ENCODE measurements around the gene SSH2.
"Not testable (repeated sequence)": the region's sequence is repeated elsewhere in the genome, so short reads cannot be mapped to it uniquely, and the experiment has no call there.

SSH2 gene

GRCh38 chr17:29663155-29663554, 266.9 kb downstream of the SSH2 start:
- Histone ChIP-seq H3K36me3 (ENCODE audit: control insufficient read depth in 2 of 2, insufficient read depth in 2 of 2, low read length in 2 of 2) (peaks cover 21 to 22% of the 10 kb centered on the region in 2 donors), H3K27me3 (ENCODE audit: control insufficient read depth in 2 of 2, insufficient read depth in 2 of 2, low read length in 2 of 2) (no peaks in the 10 kb centered on the region), H3K4me1 (ENCODE audit: control insufficient read depth in 2 of 2, insufficient read depth in 2 of 2, low read length in 2 of 2) (no peaks in the 10 kb centered on the region), H3K27ac (ENCODE audit: low read depth in 2 of 2, low read length in 2 of 2) (no peak overlapping the region), H3K9me3 (ENCODE audit: control insufficient read depth in 2 of 2, low read length in 2 of 2) (no peaks in the 10 kb centered on the region), H3K4me3 (ENCODE audit: low read length in 2 of 2) (no peak overlapping the region), H3K9ac (ENCODE audit: low read depth in 1 of 2, low read length in 2 of 2) (no peak overlapping the region)

- no peak overlapping the region for H3K9ac ChIP-seq (ENCODE audit: low read depth in 1 of 2, low read length in 2 of 2)
- H3K4me3 ChIP-seq (ENCODE audit: low read length in 2 of 2), result no peak overlapping the region
- H3K4me1 ChIP-seq (ENCODE audit: control insufficient read depth in 2 of 2, insufficient read depth in 2 of 2, low read length in 2 of 2), result no peaks in the 10 kb centered on the region
- no peaks in the 10 kb centered on the region for H3K9me3 ChIP-seq (ENCODE audit: control insufficient read depth in 2 of 2, low read length in 2 of 2)
- peaks cover 6 to 10% of the 10 kb centered on the region in 2 donors for H3K36me3 ChIP-seq (ENCODE audit: control insufficient read depth in 2 of 2, insufficient read depth in 2 of 2, low read length in 2 of 2)
- no peaks in the 10 kb centered on the region for H3K27me3 ChIP-seq (ENCODE audit: control insufficient read depth in 2 of 2, insufficient read depth in 2 of 2, low read length in 2 of 2)
- H3K27ac ChIP-seq (ENCODE audit: low read depth in 2 of 2, low read length in 2 of 2), result no peak overlapping the region
Observed at GRCh38 chr17:29661213-29661612, 268.8 kb downstream of the SSH2 start.

GRCh38 chr17:29659155-29659554, 270.9 kb downstream of the SSH2 start:
- no peaks in the 10 kb centered on the region for H3K27me3 ChIP-seq (ENCODE audit: control insufficient read depth in 2 of 2, insufficient read depth in 2 of 2, low read length in 2 of 2)
- no peaks in the 10 kb centered on the region for H3K4me1 ChIP-seq (ENCODE audit: control insufficient read depth in 2 of 2, insufficient read depth in 2 of 2, low read length in 2 of 2)
- no peak overlapping the region for H3K9ac ChIP-seq (ENCODE audit: low read depth in 1 of 2, low read length in 2 of 2)
- peaks cover 8 to 15% of the 10 kb centered on the region in 2 donors for H3K36me3 ChIP-seq (ENCODE audit: control insufficient read depth in 2 of 2, insufficient read depth in 2 of 2, low read length in 2 of 2)
- H3K4me3 ChIP-seq (ENCODE audit: low read length in 2 of 2), result no peak overlapping the region
- H3K9me3 ChIP-seq (ENCODE audit: control insufficient read depth in 2 of 2, low read length in 2 of 2), result no peaks in the 10 kb centered on the region
- H3K27ac ChIP-seq (ENCODE audit: low read depth in 2 of 2, low read length in 2 of 2), result no peak overlapping the region

- Histone ChIP-seq H3K27ac (ENCODE audit: low read depth in 2 of 2, low read length in 2 of 2) (no peak overlapping the region), H3K27me3 (ENCODE audit: control insufficient read depth in 2 of 2, insufficient read depth in 2 of 2, low read length in 2 of 2) (no peaks in the 10 kb centered on the region), H3K9me3 (ENCODE audit: control insufficient read depth in 2 of 2, low read length in 2 of 2) (no peaks in the 10 kb centered on the region), H3K9ac (ENCODE audit: low read depth in 1 of 2, low read length in 2 of 2) (no peak overlapping the region), H3K36me3 (ENCODE audit: control insufficient read depth in 2 of 2, insufficient read depth in 2 of 2, low read length in 2 of 2) (peaks cover 2 to 23% of the 10 kb centered on the region in 2 donors), H3K4me1 (ENCODE audit: control insufficient read depth in 2 of 2, insufficient read depth in 2 of 2, low read length in 2 of 2) (no peaks in the 10 kb centered on the region), H3K4me3 (ENCODE audit: low read length in 2 of 2) (no peak overlapping the region)
Observed at GRCh38 chr17:29655323-29655722, 274.7 kb downstream of the SSH2 start.

- H3K27ac ChIP-seq (ENCODE audit: low read depth in 2 of 2, low read length in 2 of 2), result no peak overlapping the region
Observed at GRCh38 chr17:29653995-29654714, 275.9 kb downstream of the SSH2 start.

GRCh38 chr17:29652976-29653375, 277.1 kb downstream of the SSH2 start:
- no peaks in the 10 kb centered on the region for H3K27me3 ChIP-seq (ENCODE audit: control insufficient read depth in 2 of 2, insufficient read depth in 2 of 2, low read length in 2 of 2)
- H3K4me3 ChIP-seq (ENCODE audit: low read length in 2 of 2), result no peak overlapping the region
- H3K36me3 ChIP-seq (ENCODE audit: control insufficient read depth in 2 of 2, insufficient read depth in 2 of 2, low read length in 2 of 2), result peaks cover 4 to 32% of the 10 kb centered on the region in 2 donors
- no peak overlapping the region for H3K27ac ChIP-seq (ENCODE audit: low read depth in 2 of 2, low read length in 2 of 2)
- H3K4me1 ChIP-seq (ENCODE audit: control insufficient read depth in 2 of 2, insufficient read depth in 2 of 2, low read length in 2 of 2), result no peaks in the 10 kb centered on the region
- H3K9ac ChIP-seq (ENCODE audit: low read depth in 1 of 2, low read length in 2 of 2), result no peak overlapping the region
- H3K9me3 ChIP-seq (ENCODE audit: control insufficient read depth in 2 of 2, low read length in 2 of 2), result no peaks in the 10 kb centered on the region

More at GRCh38 chr17:29653995-29654714, 275.9 kb downstream of the SSH2 start:
- Histone ChIP-seq H3K9ac (ENCODE audit: low read depth in 1 of 2, low read length in 2 of 2) (no peak overlapping the region), H3K9me3 (ENCODE audit: control insufficient read depth in 2 of 2, low read length in 2 of 2) (no peaks in the 10 kb centered on the region), H3K36me3 (ENCODE audit: control insufficient read depth in 2 of 2, insufficient read depth in 2 of 2, low read length in 2 of 2) (peaks cover 2 to 30% of the 10 kb centered on the region in 2 donors), H3K4me1 (ENCODE audit: control insufficient read depth in 2 of 2, insufficient read depth in 2 of 2, low read length in 2 of 2) (no peaks in the 10 kb centered on the region), H3K27me3 (ENCODE audit: control insufficient read depth in 2 of 2, insufficient read depth in 2 of 2, low read length in 2 of 2) (no peaks in the 10 kb centered on the region), H3K4me3 (ENCODE audit: low read length in 2 of 2) (no peak overlapping the region)

- H3K9me3 ChIP-seq (ENCODE audit: control insufficient read depth in 2 of 2, low read length in 2 of 2); H3K9ac ChIP-seq (ENCODE audit: low read depth in 1 of 2, low read length in 2 of 2); H3K27ac ChIP-seq (ENCODE audit: low read depth in 2 of 2, low read length in 2 of 2); H3K4me1 ChIP-seq (ENCODE audit: control insufficient read depth in 2 of 2, insufficient read depth in 2 of 2, low read length in 2 of 2); H3K4me3 ChIP-seq (ENCODE audit: low read length in 2 of 2); H3K27me3 ChIP-seq (ENCODE audit: control insufficient read depth in 2 of 2, insufficient read depth in 2 of 2, low read length in 2 of 2): not testable (repeated sequence)
- peaks cover 7 to 34% of the 10 kb centered on the region in 2 donors for H3K36me3 ChIP-seq (ENCODE audit: control insufficient read depth in 2 of 2, insufficient read depth in 2 of 2, low read length in 2 of 2)
Observed at GRCh38 chr17:29651913-29652312, 278.1 kb downstream of the SSH2 start.

GRCh38 chr17:29650396-29650795, 279.6 kb downstream of the SSH2 start:
- Histone ChIP-seq H3K36me3 (ENCODE audit: control insufficient read depth in 2 of 2, insufficient read depth in 2 of 2, low read length in 2 of 2) (peaks cover 12 to 34% of the 10 kb centered on the region in 2 donors), H3K4me1 (ENCODE audit: control insufficient read depth in 2 of 2, insufficient read depth in 2 of 2, low read length in 2 of 2) (peaks cover 0 to 3% of the 10 kb centered on the region in 2 donors), H3K9ac (ENCODE audit: low read depth in 1 of 2, low read length in 2 of 2) (no peak overlapping the region), H3K27me3 (ENCODE audit: control insufficient read depth in 2 of 2, insufficient read depth in 2 of 2, low read length in 2 of 2) (no peaks in the 10 kb centered on the region), H3K27ac (ENCODE audit: low read depth in 2 of 2, low read length in 2 of 2) (no peak overlapping the region), H3K9me3 (ENCODE audit: control insufficient read depth in 2 of 2, low read length in 2 of 2) (no peaks in the 10 kb centered on the region), H3K4me3 (ENCODE audit: low read length in 2 of 2) (no peak overlapping the region)

GRCh38 chr17:29649359-29649758, 280.7 kb downstream of the SSH2 start:
- H3K4me3 ChIP-seq (ENCODE audit: low read length in 2 of 2), result no peak overlapping the region
- H3K4me1 ChIP-seq (ENCODE audit: control insufficient read depth in 2 of 2, insufficient read depth in 2 of 2, low read length in 2 of 2), result peaks cover 0 to 3% of the 10 kb centered on the region in 2 donors
- H3K9me3 ChIP-seq (ENCODE audit: control insufficient read depth in 2 of 2, low read length in 2 of 2), result no peaks in the 10 kb centered on the region
- no peak overlapping the region for H3K9ac ChIP-seq (ENCODE audit: low read depth in 1 of 2, low read length in 2 of 2)
- no peak overlapping the region for H3K27ac ChIP-seq (ENCODE audit: low read depth in 2 of 2, low read length in 2 of 2)
- peaks cover 10 to 31% of the 10 kb centered on the region in 2 donors for H3K36me3 ChIP-seq (ENCODE audit: control insufficient read depth in 2 of 2, insufficient read depth in 2 of 2, low read length in 2 of 2)
- H3K27me3 ChIP-seq (ENCODE audit: control insufficient read depth in 2 of 2, insufficient read depth in 2 of 2, low read length in 2 of 2), result no peaks in the 10 kb centered on the region

- Histone ChIP-seq H3K27ac (ENCODE audit: low read depth in 2 of 2, low read length in 2 of 2) (no peak overlapping the region), H3K4me1 (ENCODE audit: control insufficient read depth in 2 of 2, insufficient read depth in 2 of 2, low read length in 2 of 2) (peaks cover 0 to 3% of the 10 kb centered on the region in 2 donors), H3K27me3 (ENCODE audit: control insufficient read depth in 2 of 2, insufficient read depth in 2 of 2, low read length in 2 of 2) (no peaks in the 10 kb centered on the region), H3K9me3 (ENCODE audit: control insufficient read depth in 2 of 2, low read length in 2 of 2) (no peaks in the 10 kb centered on the region), H3K4me3 (ENCODE audit: low read length in 2 of 2) (no peak overlapping the region), H3K9ac (ENCODE audit: low read depth in 1 of 2, low read length in 2 of 2) (no peak overlapping the region), H3K36me3 (ENCODE audit: control insufficient read depth in 2 of 2, insufficient read depth in 2 of 2, low read length in 2 of 2) (peaks cover 10 to 23% of the 10 kb centered on the region in 2 donors)
Observed at GRCh38 chr17:29648005-29648404, 282.0 kb downstream of the SSH2 start.
